Heart left ventricle (tissue), 16 donors: ENCODE results near the gene EYS. TPM values are rescaled to one million over a fixed set of nuclear protein-coding genes. Genes with fewer than 3 reads are reported as not detected.

Experiments used
- ATAC-seq, 4 donors: fragments of 200-7000 bp; cut with Tn5 transposase; one replicate each; pipeline ENCODE4 v1.9.1; 2020 to 2022; ENCODE audit warnings: moderate library complexity in 4 of 4, mild to moderate bottlenecking in 3 of 4, moderate number of reproducible peaks in 1 of 4
- DNase-seq, 5 donors: peaks; one replicate each; pipeline ENCODE4 v3.0.0-alpha.2; 2020
- H3K27ac ChIP-seq, 12 donors: fragments of 200-600 bp; sonication (generic) in 4 of 12; one replicate each; pipeline versions ENCODE4 v1.5.0 to v1.8.0; 2016 to 2022; ENCODE audit warnings: mild to moderate bottlenecking in 2 of 12
- H3K27me3 ChIP-seq, 9 donors: fragments of 200-600 bp; sonication (generic) in 2 of 9; one replicate each; pipeline versions ENCODE4 v1.5.1 to v1.8.0; 2016 to 2022; ENCODE audit warnings: mild to moderate bottlenecking in 3 of 9
- H3K36me3 ChIP-seq, 9 donors: fragments of 200-600 bp; sonication (generic) in 2 of 9; one replicate each; pipeline versions ENCODE4 v1.5.0 to v1.8.0; 2018 to 2022; ENCODE audit warnings: mild to moderate bottlenecking in 2 of 9
- H3K4me1 ChIP-seq, 12 donors: fragments of 200-600 bp; sonication (generic) in 4 of 12; one replicate each; pipeline versions ENCODE4 v1.5.0 to v1.8.0; 2016 to 2022; ENCODE audit warnings: mild to moderate bottlenecking in 3 of 12
- H3K4me3 ChIP-seq, 12 donors: fragments of 200-600 bp; sonication (generic) in 4 of 12; one replicate each; pipeline versions ENCODE4 v1.5.0 to v1.8.0; 2017 to 2022; ENCODE audit warnings: mild to moderate bottlenecking in 9 of 12, moderate library complexity in 4 of 12
- H3K9me3 ChIP-seq, 12 donors: fragments of 200-600 bp; sonication (generic) in 4 of 12; one replicate each; pipeline versions ENCODE4 v1.5.0 to v1.8.0; 2016 to 2022; ENCODE audit warnings: mild to moderate bottlenecking in 1 of 12
- CTCF ChIP-seq, 12 donors: fragments of 200-600 bp; sonication (generic) in 4 of 12; IDR thresholded peaks; one replicate each; pipeline versions ENCODE4 v1.5.0 to v1.8.0; 2018 to 2022; ENCODE audit warnings: antibody characterized with exemption in 12 of 12, mild to moderate bottlenecking in 5 of 12
- POLR2A ChIP-seq, 2 donors: fragments of 450-650 bp; IDR thresholded peaks; one replicate each; pipeline ENCODE4 v1.6.1; 2017; ENCODE audit warnings: antibody characterized with exemption in 2 of 2, mild to moderate bottlenecking in 2 of 2, moderate library complexity in 2 of 2
- WGBS, 4 donors: extraction: QIAGEN DNeasy Blood & Tissue Kit in 2 of 4; methylation state at CpG; one replicate each; pipeline versions ENCODE4 v1.1.5 to v1.1.7; 2013 to 2018; 5-methylcytosine and 5-hydroxymethylcytosine counted together
- intact Hi-C, 10 donors: fragments of 100-400 bp; cut with DNase I; formaldehyde crosslinking; loops; one replicate each; pipeline versions ENCODE4 v1.11.1 to v1.14.2; 2022
- polyA plus RNA-seq, 2 donors: library from polyadenylated mRNA; stranded (reverse); fragments of 200-250 nt; gene quantifications; one replicate each; pipeline ENCODE4 v1.2.3, GENCODE V29; 2013
- total RNA-seq, 9 donors: library from RNA; depleted of rRNA in 2 of 9; stranded (reverse); fragments of >200 nt in 2 of 9; fragmentation: NEBNext Ultra II Directional in 3 of 9; extraction: Animal tissue kit (Norgen Biotek cat#: 25700) in 3 of 9; gene quantifications; one replicate each; pipeline versions ENCODE4 v1.1.0 to v1.2.4, GENCODE V29; 2016 to 2023
- donor health status: ischemic (EF 13 %, LVEDD 7.1; RV severe dilation, severe dysfunction).
- donor health status: healthy with polysubstance abuse.
- donor health status: DM: no; HTN: yes; CAD: no.
- donor health status: DM: no; HTN: no; CAD: no.
- donor health status: ischemic (EF 25% LVEDD 6.9; RV normal size, moderate dysfunction).
- donor health status: ischemic (EF 25% LVEDD 5.7; RV mildly dilated, moderate dysfunction).
- donor health status: healthy.
- donor health status: DM: yes; HTN: yes; CAD: no.
- donor health status: ischemic (EF 35%, LVEDD 5.7; RV mildly dilated, moderate dysfunction).
- donor health status: nonischemic (EF 11% LVEDD 7.7; RV severe dilation, severe dysfunction).
- donor health status: DM: yes; HTN: yes; CAD: no.
- donor health status: PGD.
- donor health status: ischemic (EF 29% LVEDD 5.4; RV normal size, mild dysfunction).
- donor health status: nonischemic (EF 23%, LVEDD 6.1; RV moderate dilation, normal function).

Gene EYS
- total and polyA plus RNA-seq, 11 donors = 0.07 to 0.27 (median 0.08) TPM; not detected in 8

GRCh38 chr6:64680446-64680845 is 1026.6 kb downstream of the EYS start:
- H3K4me3 ChIP-seq = no peak overlapping the region
- H3K4me1 ChIP-seq = no peaks in the 10 kb centered on the region
- DNase-seq (no peak), ATAC-seq (no peak)
- H3K36me3 ChIP-seq = no peaks in the 10 kb centered on the region
- 77 to 87% (median 82%) methylated on average over 5 of the region's 5 CpGs for WGBS, 4 donors
- peaks cover 0 to 6% (median 0%) of the 10 kb centered on the region in 12 donors for H3K9me3 ChIP-seq
- no peak overlapping the region for H3K27ac ChIP-seq
- TF ChIP-seq POLR2A (IDR thresholded peaks at IDR 0.05) (no peak), CTCF (IDR thresholded peaks at IDR 0.05) (no peak)
- no peaks in the 10 kb centered on the region for H3K27me3 ChIP-seq
- intact Hi-C loops = no loop called here

- WGBS, 4 donors = 70 to 83% (median 79%) methylated on average over 2 of the region's 2 CpGs
- Histone ChIP-seq H3K4me3 (no peak overlapping the region), H3K4me1 (no peaks in the 10 kb centered on the region), H3K9me3 (peaks cover 0 to 6% (median 0%) of the 10 kb centered on the region in 12 donors), H3K36me3 (no peaks in the 10 kb centered on the region), H3K27ac (no peak overlapping the region), H3K27me3 (no peaks in the 10 kb centered on the region)
- TF ChIP-seq POLR2A (IDR thresholded peaks at IDR 0.05) (no peak), CTCF (IDR thresholded peaks at IDR 0.05) (no peak)
- DNase-seq (no peak), ATAC-seq (no peak)
- intact Hi-C loops = no loop called here
Measured at GRCh38 chr6:64679416-64679815, 1027.6 kb downstream of the EYS start.

GRCh38 chr6:64672651-64673050 is 1034.4 kb downstream of the EYS start:
- DNase-seq (no peak), ATAC-seq (no peak)
- Histone ChIP-seq H3K27me3 (no peaks in the 10 kb centered on the region), H3K9me3 (no peaks in the 10 kb centered on the region), H3K4me3 (no peak overlapping the region), H3K36me3 (no peaks in the 10 kb centered on the region), H3K4me1 (no peaks in the 10 kb centered on the region), H3K27ac (no peak overlapping the region)
- intact Hi-C loops = no loop called here
- WGBS, 4 donors = 61 to 77% (median 68%) methylated on average over 4 of the region's 4 CpGs
- TF ChIP-seq CTCF (IDR thresholded peaks at IDR 0.05) (no peak), POLR2A (IDR thresholded peaks at IDR 0.05) (no peak)

GRCh38 chr6:64672131-64672530 is 1034.9 kb downstream of the EYS start:
- Histone ChIP-seq H3K27ac (no peak overlapping the region), H3K9me3 (no peaks in the 10 kb centered on the region), H3K36me3 (no peaks in the 10 kb centered on the region), H3K4me3 (no peak overlapping the region), H3K4me1 (no peaks in the 10 kb centered on the region), H3K27me3 (no peaks in the 10 kb centered on the region)
- DNase-seq (no peak), ATAC-seq (no peak)
- intact Hi-C loops = no loop called here
- TF ChIP-seq CTCF (IDR thresholded peaks at IDR 0.05) (no peak), POLR2A (IDR thresholded peaks at IDR 0.05) (no peak)
- WGBS, 4 donors = 47 to 69% (median 57%) methylated on average over 3 of the region's 3 CpGs
